GM23248 (cell line): ENCODE results near the gene IDH3B. TPM values are rescaled to one million over a fixed set of nuclear protein-coding genes. Genes with fewer than 3 reads are reported as not detected.

Source experiments
- DNase-seq: peaks from one replicate; pipeline ENCODE4 v3.0.0-alpha.2; 2015
- H2AFZ ChIP-seq: fragments of 200-600 bp; sonication (generic); 2 replicates; pipeline ENCODE4 v1.6.1; 2016; ENCODE audit warnings: antibody characterized with exemption
- H3F3A ChIP-seq: fragments of 200-600 bp; sonication (generic); 2 replicates; pipeline ENCODE4 v1.6.1; 2016; ENCODE audit warnings: mild to moderate bottlenecking, antibody characterized with exemption, mixed run types; ENCODE audit not compliant: insufficient read depth
- H3K27ac ChIP-seq: fragments of 200-600 bp; sonication (generic); 2 replicates; pipeline ENCODE4 v1.5.1; 2016; ENCODE audit warnings: mild to moderate bottlenecking
- H3K27me3 ChIP-seq: fragments of 200-600 bp; sonication (generic); replicated peaks from 2 replicates; pipeline ENCODE4 v1.6.1; 2016; ENCODE audit warnings: mild to moderate bottlenecking; ENCODE audit not compliant: insufficient read depth
- H3K36me3 ChIP-seq: fragments of 200-600 bp; sonication (generic); 2 replicates; pipeline ENCODE4 v1.6.1; 2016; ENCODE audit warnings: low read depth, mild to moderate bottlenecking
- H3K4me1 ChIP-seq: fragments of 200-600 bp; sonication (generic); 2 replicates; pipeline ENCODE4 v1.6.1; 2016; ENCODE audit warnings: mild to moderate bottlenecking; ENCODE audit not compliant: insufficient read depth
- H3K4me2 ChIP-seq: fragments of 200-600 bp; sonication (generic); one replicate; pipeline ENCODE4 v1.6.1; 2016; ENCODE audit warnings: mild to moderate bottlenecking; ENCODE audit not compliant: unreplicated experiment
- H3K4me3 ChIP-seq: fragments of 200-600 bp; sonication (generic); 2 replicates; pipeline ENCODE4 v1.5.1; 2016; ENCODE audit warnings: mild to moderate bottlenecking
- H3K79me2 ChIP-seq: fragments of 200-600 bp; sonication (generic); 2 replicates; pipeline ENCODE4 v1.6.1; 2016; ENCODE audit warnings: mild to moderate bottlenecking; ENCODE audit not compliant: insufficient read depth
- H3K9ac ChIP-seq: fragments of 200-600 bp; sonication (generic); 2 replicates; pipeline ENCODE4 v1.6.1; 2016; ENCODE audit warnings: mild to moderate bottlenecking
- H3K9me2 ChIP-seq: fragments of 200-600 bp; sonication (generic); 2 replicates; pipeline ENCODE4 v1.6.1; 2016; ENCODE audit warnings: mixed run types, mild to moderate bottlenecking, moderate library complexity; ENCODE audit not compliant: insufficient read depth
- H3K9me3 ChIP-seq: fragments of 200-600 bp; sonication (generic); one replicate; pipeline ENCODE4 v1.6.1; 2017; ENCODE audit warnings: low read depth
- H4K20me1 ChIP-seq: fragments of 200-600 bp; sonication (generic); 2 replicates; pipeline ENCODE4 v1.6.0; 2016; ENCODE audit not compliant: insufficient read depth
- EZH2 ChIP-seq: fragments of 200-600 bp; sonication (generic); IDR thresholded peaks from 2 replicates; pipeline ENCODE4 v1.6.1; 2018; ENCODE audit warnings: antibody characterized with exemption, mild to moderate bottlenecking; ENCODE audit not compliant: insufficient read depth, poor library complexity, severe bottlenecking
- EZH2phosphoT487 ChIP-seq: fragments of 200-600 bp; sonication (generic); IDR thresholded peaks from 2 replicates; pipeline ENCODE4 v1.6.1; 2018; ENCODE audit warnings: antibody characterized with exemption, moderate library complexity, mild to moderate bottlenecking, low read depth; ENCODE audit not compliant: insufficient read depth
- WGBS, 2 experiments: methylation state at CpG; one replicate each; pipeline ENCODE4 v1.1.6; 2015 to 2017; ENCODE audit warnings: low lambda C conversion rate in 2 of 2, low coverage in 1 of 2; ENCODE audit errors: missing lambda C conversion rate in 2 of 2; 5-methylcytosine and 5-hydroxymethylcytosine counted together
- in situ Hi-C: fragments of 300-500 bp; cut with MboI; formaldehyde crosslinking; loops from 2 replicates; pipeline ENCODE4 v1.15.0; 2020
- polyA plus RNA-seq: library from polyadenylated mRNA; unstranded; fragments of >200 nt; fragmentation: Nextera tagmentation; extraction: Ambion mirVana; gene quantifications from 2 replicates; pipeline ENCODE4 v1.2.1, GENCODE V29; 2016
- total RNA-seq: library from RNA; depleted of rRNA; stranded (reverse); fragments of >200 nt; shearing (Covaris generic); gene quantifications from 2 replicates; pipeline ENCODE4 v1.2.3, GENCODE V29; 2014

Gene IDH3B
- total and polyA plus RNA-seq, 2 experiments from 2014 or later = 76.3 to 79.5 TPM

DNA sequence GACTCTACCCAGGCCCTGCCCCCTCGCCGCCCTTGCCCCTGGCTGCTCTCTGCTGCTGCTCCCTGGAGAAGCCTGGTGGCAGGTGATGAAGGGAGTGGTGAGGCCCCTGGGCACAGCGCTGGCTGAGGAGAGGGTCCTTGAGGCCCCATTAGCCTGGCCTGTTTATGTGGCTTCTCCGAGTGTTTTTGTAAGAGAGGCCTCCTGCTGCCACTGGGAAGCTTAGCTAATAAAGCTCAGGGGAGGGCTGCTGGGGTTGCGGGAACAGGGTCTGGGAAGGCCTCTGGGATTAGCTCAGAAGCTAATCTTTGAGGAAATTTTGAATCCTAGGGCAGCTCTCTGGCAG lies 44.0 kb upstream of the IDH3B start:
- H3K27ac ChIP-seq = no peak overlapping the region
- H3K9ac ChIP-seq = no peak overlapping the region
- H3K79me2 ChIP-seq = no peaks in the 10 kb centered on the region
- no peaks in the 10 kb centered on the region for H3F3A ChIP-seq
- H4K20me1 ChIP-seq = no peaks in the 10 kb centered on the region
- H3K27me3 ChIP-seq = peaks cover 32% of the 10 kb centered on the region
- H3K4me1 ChIP-seq = no peaks in the 10 kb centered on the region
- 82 to 92% methylated on average over 5 of the region's 5 CpGs for WGBS, 2 experiments
- H3K36me3 ChIP-seq = no peaks in the 10 kb centered on the region
- in situ Hi-C loops = no loop called here
- DNase-seq = no peak
- no peak overlapping the region for H3K4me3 ChIP-seq
- H3K9me3 ChIP-seq = no peaks in the 10 kb centered on the region
- TF ChIP-seq EZH2phosphoT487 (no peak), EZH2 (no peak)
- H2AFZ ChIP-seq = no peak overlapping the region
- H3K9me2 ChIP-seq = no peaks in the 10 kb centered on the region
- no peak overlapping the region for H3K4me2 ChIP-seq

DNA sequence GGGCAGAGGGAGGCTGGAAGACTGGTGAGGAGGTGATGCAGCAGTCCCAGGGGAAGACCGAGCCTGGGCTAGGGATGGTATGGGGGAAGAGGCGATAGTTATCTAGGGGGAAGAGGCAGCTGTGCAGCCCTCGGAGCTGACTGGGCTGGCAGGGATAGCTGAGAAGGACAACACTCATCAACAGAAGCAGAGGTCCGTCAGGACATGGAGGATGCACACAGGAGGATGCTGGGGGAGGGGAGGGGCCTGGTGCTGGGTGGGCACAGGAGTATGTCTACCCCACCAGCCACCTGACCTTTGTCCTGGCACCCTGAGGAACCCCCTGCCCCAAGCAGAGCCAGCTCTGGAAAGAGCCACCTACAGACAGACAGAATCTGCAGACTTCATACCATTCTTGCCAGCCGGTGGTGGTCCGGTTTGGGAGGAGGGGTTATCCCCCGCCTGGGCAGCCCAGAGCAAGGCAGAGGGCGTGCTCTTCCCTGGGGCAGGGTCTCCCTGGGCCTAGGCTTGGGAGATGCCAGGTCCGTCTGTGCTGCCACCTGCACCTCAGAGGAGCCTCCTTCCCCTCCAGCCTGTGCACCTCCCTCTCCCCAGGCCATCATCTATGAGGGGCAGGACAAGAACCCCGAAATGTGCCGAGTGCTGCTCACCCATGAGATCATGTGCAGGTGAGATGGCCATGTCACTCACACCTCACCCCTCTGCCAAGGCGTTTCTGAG lies 43.5 kb upstream of the IDH3B start:
- no peak overlapping the region for H2AFZ ChIP-seq
- H3K27ac ChIP-seq = no peak overlapping the region
- no peak overlapping the region for H3K4me2 ChIP-seq
- in situ Hi-C loops = no loop called here
- no peak for DNase-seq
- no peaks in the 10 kb centered on the region for H3F3A ChIP-seq
- no peaks in the 10 kb centered on the region for H4K20me1 ChIP-seq
- no peaks in the 10 kb centered on the region for H3K9me2 ChIP-seq
- H3K9ac ChIP-seq = no peak overlapping the region
- H3K27me3 ChIP-seq = peaks cover 32% of the 10 kb centered on the region
- H3K4me3 ChIP-seq = no peak overlapping the region
- no peaks in the 10 kb centered on the region for H3K79me2 ChIP-seq
- WGBS, 2 experiments = 57 to 59% methylated on average over 9 to 12 of the region's 12 CpGs
- no peaks in the 10 kb centered on the region for H3K36me3 ChIP-seq
- TF ChIP-seq EZH2 (no peak), EZH2phosphoT487 (no peak)
- H3K4me1 ChIP-seq = no peaks in the 10 kb centered on the region
- no peaks in the 10 kb centered on the region for H3K9me3 ChIP-seq

DNA sequence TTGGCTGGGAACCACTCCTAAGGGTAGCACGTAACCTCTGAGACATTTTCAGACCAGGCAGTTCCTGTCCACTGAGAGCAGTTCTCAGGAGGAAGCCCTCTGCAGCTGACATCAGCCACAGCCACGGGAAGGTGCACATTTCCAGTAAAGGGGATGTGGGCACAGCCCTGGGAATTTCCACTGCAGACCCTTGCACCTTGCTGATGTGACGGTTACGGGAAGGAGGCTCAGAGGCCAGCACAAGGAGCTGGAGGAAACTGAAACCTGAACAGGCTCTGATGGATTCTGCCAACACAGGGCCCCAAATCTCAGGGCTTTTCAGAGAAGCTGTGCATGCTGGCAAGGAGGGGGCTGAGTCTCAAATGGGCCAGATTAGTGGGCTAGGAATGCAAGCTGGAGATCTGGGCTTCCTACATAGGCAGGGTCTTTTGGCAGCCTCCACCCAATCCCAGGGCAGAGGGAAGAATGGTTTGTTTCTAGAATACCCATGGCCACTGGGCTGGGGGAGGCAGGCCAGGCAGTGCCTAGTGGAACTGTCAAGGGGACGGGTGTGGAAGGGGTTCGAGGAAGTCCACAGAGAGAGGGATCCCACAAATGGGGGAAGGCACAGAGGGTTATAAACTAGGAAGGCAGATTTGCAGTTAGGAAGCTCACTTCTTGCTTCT lies 42.8 kb upstream of the IDH3B start:
- Histone ChIP-seq H2AFZ (no peak overlapping the region), H4K20me1 (no peaks in the 10 kb centered on the region), H3K27me3 (peaks cover 27% of the 10 kb centered on the region), H3K9me3 (no peaks in the 10 kb centered on the region), H3K27ac (no peak overlapping the region), H3K4me2 (no peak overlapping the region), H3K4me1 (no peaks in the 10 kb centered on the region), H3K9me2 (no peaks in the 10 kb centered on the region), H3K4me3 (no peak overlapping the region), H3F3A (no peaks in the 10 kb centered on the region), H3K79me2 (no peaks in the 10 kb centered on the region), H3K36me3 (no peaks in the 10 kb centered on the region), H3K9ac (no peak overlapping the region)
- TF ChIP-seq EZH2 = no peak
- TF ChIP-seq EZH2phosphoT487 = no peak
- 63 to 65% methylated on average over 6 of the region's 6 CpGs for WGBS, 2 experiments
- no peak for DNase-seq
- in situ Hi-C loops = no loop called here

DNA sequence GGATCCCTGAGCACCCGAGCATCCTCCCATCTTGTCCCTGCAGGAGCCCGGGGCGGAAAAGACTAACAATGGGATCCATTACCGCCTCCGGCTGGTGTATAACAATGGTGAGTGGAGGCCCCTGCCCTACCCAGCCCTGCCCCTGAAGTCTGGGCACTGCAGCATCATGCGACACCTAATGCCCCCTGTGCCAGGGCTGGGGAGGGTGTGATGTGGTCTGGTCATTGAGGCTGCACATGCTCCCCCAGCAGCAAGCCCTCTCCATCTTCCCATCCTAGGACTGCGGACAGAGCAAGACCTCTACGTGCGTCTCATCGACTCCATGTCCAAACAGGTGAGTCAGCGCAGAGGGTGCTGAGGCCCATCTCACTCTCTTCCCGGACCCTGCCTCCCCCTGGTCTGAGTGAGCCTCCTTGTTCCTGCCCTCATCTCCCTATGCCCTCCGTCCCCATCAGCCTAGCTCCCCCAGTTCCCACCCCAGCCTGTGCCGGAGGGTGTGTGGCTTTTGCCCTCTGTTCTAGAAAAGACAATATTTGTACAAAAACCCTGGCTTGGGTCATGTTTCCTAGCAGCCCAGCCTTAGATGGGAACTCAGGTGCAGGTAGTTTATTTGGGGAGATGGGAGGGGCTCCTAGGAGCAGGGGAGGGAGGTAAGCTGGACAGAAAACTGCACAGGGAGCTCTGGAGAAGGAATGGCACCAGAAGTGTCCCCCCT lies 42.1 kb upstream of the IDH3B start:
- no peak for DNase-seq
- WGBS, 2 experiments = 85 to 89% methylated on average over 14 of the region's 14 CpGs
- no peak overlapping the region for H2AFZ ChIP-seq

More for the DNA sequence above, 42.1 kb upstream of the IDH3B start:
- no peaks in the 10 kb centered on the region for H3K9me3 ChIP-seq
- no peaks in the 10 kb centered on the region for H3K9me2 ChIP-seq
- H3K9ac ChIP-seq = no peak overlapping the region
- H3K27me3 ChIP-seq = peaks cover 20% of the 10 kb centered on the region
- no peaks in the 10 kb centered on the region for H3K36me3 ChIP-seq
- no peaks in the 10 kb centered on the region for H4K20me1 ChIP-seq
- no peak overlapping the region for H3K4me3 ChIP-seq
- no peak for TF ChIP-seq EZH2phosphoT487
- no peak for TF ChIP-seq EZH2
- no peaks in the 10 kb centered on the region for H3K4me1 ChIP-seq
- H3K27ac ChIP-seq = no peak overlapping the region
- H3K4me2 ChIP-seq = no peak overlapping the region
- H3F3A ChIP-seq = no peaks in the 10 kb centered on the region
- in situ Hi-C loops = no loop called here
- H3K79me2 ChIP-seq = no peaks in the 10 kb centered on the region
